HepG2 (cell line): ENCODE measurements around the gene ORC4. TPM values are rescaled to one million over a fixed set of nuclear protein-coding genes. Genes with fewer than 3 reads are reported as not detected.

ENCODE experiments used
- ATAC-seq: fragments of 200-7000 bp; cut with Tn5 transposase; 3 replicates; pipeline ENCODE4 v1.9.1; 2020; ENCODE audit warnings: mild to moderate bottlenecking, moderate library complexity
- BruUV-seq: library from RNA; stranded (reverse); fragments of 400-500 nt; replicated peaks from 2 replicates; lab custom pipeline; 2021; lab: Mats Ljungman, UMichigan
- CTCF ChIA-PET: fragments of 300-600 bp; formaldehyde crosslinking; extraction: SDS; loops from one replicate; lab custom pipeline; 2021; ENCODE audit warnings: low total read pairs, inconsistent platforms, low intra/inter-chr PET ratio; lab: Yijun Ruan, JAX
- POLR2A ChIA-PET: fragments of 350-600 bp; sonication (Branson Sonifier 250); formaldehyde crosslinking; loops from one replicate; lab custom pipeline; 2020; ENCODE audit warnings: antibody characterized with exemption, inconsistent platforms; lab: Yijun Ruan, JAX
- DNase-seq: peaks from one replicate; pipeline ENCODE4 v3.0.0-alpha.2; 2015; ENCODE audit warnings: low spot score
- FAIRE-seq: peaks from 3 replicates; lab custom pipeline; 2011; peaks lifted over from hg19 to GRCh38; lab: Jason Lieb, UNC
- H2AFZ ChIP-seq: one replicate; pipeline ENCODE4 v1.6.1; 2011; ENCODE audit warnings: low read length, inconsistent platforms
- H3K27ac ChIP-seq: fragments of 300-600 bp; 3 replicates; pipeline ENCODE4 v1.8.0; 2011; ENCODE audit warnings: mixed run types, mild to moderate bottlenecking, mixed read lengths, low read length, inconsistent platforms; ENCODE audit not compliant: insufficient read depth; ENCODE audit errors: extremely low read length
- H3K27me3 ChIP-seq, 2 experiments: fragments of 200-600 bp in 1 of 2; 2 replicates in 1 of 2; 3 replicates in 1 of 2; pipeline versions ENCODE4 v1.6.0 to v1.8.0; 2011; ENCODE audit warnings: low read length in 2 of 2, mild to moderate bottlenecking in 2 of 2, moderate library complexity in 2 of 2, inconsistent platforms in 1 of 2; ENCODE audit not compliant: insufficient read depth in 2 of 2, control insufficient read depth in 1 of 2
- H3K36me3 ChIP-seq, 2 experiments: fragments of 200-600 bp in 1 of 2; replicated peaks in 1 of 2; 2 replicates in 1 of 2; 3 replicates in 1 of 2; pipeline versions ENCODE4 v1.5.1 to v1.8.0; 2011; ENCODE audit warnings: low read length in 2 of 2, inconsistent platforms in 1 of 2; ENCODE audit not compliant: insufficient read depth in 2 of 2, control insufficient read depth in 1 of 2
- H3K4me1 ChIP-seq: 2 replicates; pipeline ENCODE4 v1.5.1; 2012; ENCODE audit warnings: low read length, inconsistent platforms; ENCODE audit not compliant: insufficient read depth
- H3K4me2 ChIP-seq: 2 replicates; pipeline ENCODE4 v1.6.0; 2011; ENCODE audit warnings: low read depth, low read length, inconsistent platforms
- H3K4me3 ChIP-seq, 3 experiments: fragments of 200-600 bp in 1 of 3; sonication (generic), shearing (Covaris generic) in 1 of 3; replicated peaks in 1 of 3; 2 replicates each; pipeline ENCODE4 v1.5.1; 2011 to 2016; ENCODE audit warnings: low read length in 3 of 3, inconsistent platforms in 2 of 3, low read depth in 2 of 3, mild to moderate bottlenecking in 2 of 3, control low read depth in 1 of 3, mixed read lengths in 1 of 3; ENCODE audit not compliant: insufficient read depth in 1 of 3
- H3K79me2 ChIP-seq: one replicate; pipeline ENCODE4 v1.6.1; 2011; ENCODE audit warnings: low read length, inconsistent platforms; ENCODE audit not compliant: insufficient read depth
- H3K9ac ChIP-seq: 2 replicates; pipeline ENCODE4 v1.6.0; 2011; ENCODE audit warnings: mild to moderate bottlenecking, low read depth, low read length, inconsistent platforms; ENCODE audit not compliant: insufficient read depth
- H3K9me3 ChIP-seq: 2 replicates; pipeline ENCODE4 v1.5.1; 2012; ENCODE audit warnings: mild to moderate bottlenecking, low read length
- H4K20me1 ChIP-seq: 2 replicates; pipeline ENCODE4 v1.6.0; 2011; ENCODE audit warnings: inconsistent platforms, mild to moderate bottlenecking, low read length, moderate library complexity; ENCODE audit not compliant: insufficient read depth
- FOXK2 ChIP-seq: fragments of 450-650 bp; IDR thresholded peaks from 2 replicates; pipeline ENCODE4 v1.6.1; 2016
- HES4 ChIP-seq: sonication (generic); formaldehyde crosslinking; IDR thresholded peaks from 2 replicates; pipeline ENCODE4 v1.9.0; 2021; ENCODE audit warnings: mild to moderate bottlenecking, missing genetic modification reagents, borderline replicate concordance
- NCOA5 ChIP-seq: sonication (generic); formaldehyde crosslinking; IDR thresholded peaks from 2 replicates; pipeline ENCODE4 v1.4.0; 2020; ENCODE audit warnings: missing genetic modification reagents
- RCOR2 ChIP-seq: IDR thresholded peaks from 2 replicates; pipeline ENCODE4 v1.6.1; 2016; ENCODE audit warnings: missing biosample characterization, missing genetic modification reagents
- RFX3 ChIP-seq: IDR thresholded peaks from 2 replicates; pipeline ENCODE4 v1.6.1; 2016; ENCODE audit warnings: missing biosample characterization, missing genetic modification reagents
- SALL1 ChIP-seq: sonication (generic); formaldehyde crosslinking; IDR thresholded peaks from 2 replicates; pipeline ENCODE4 v1.8.0; 2022; ENCODE audit warnings: mild to moderate bottlenecking, missing genetic modification reagents
- SRF ChIP-seq: IDR thresholded peaks from 2 replicates; pipeline ENCODE4 v1.6.1; 2011; ENCODE audit warnings: mild to moderate bottlenecking, low read depth, low read length, moderate library complexity
- THAP8 ChIP-seq: sonication (generic); formaldehyde crosslinking; IDR thresholded peaks from 2 replicates; pipeline ENCODE4 v1.5.1; 2020; ENCODE audit warnings: missing genetic modification reagents, mild to moderate bottlenecking, borderline replicate concordance
- U2AF2 ChIP-seq: fragments of 200-400 bp; formaldehyde crosslinking; IDR thresholded peaks from 2 replicates; pipeline ENCODE4 v1.6.1; 2017; ENCODE audit warnings: low read depth, mild to moderate bottlenecking, low read length
- ZFP90 ChIP-seq: sonication (generic); formaldehyde crosslinking; IDR thresholded peaks from 2 replicates; pipeline ENCODE4 v1.8.0; 2022; ENCODE audit warnings: missing genetic modification reagents, mild to moderate bottlenecking, inconsistent platforms, borderline replicate concordance
- ZNF232 ChIP-seq: sonication (generic); formaldehyde crosslinking; IDR thresholded peaks from 2 replicates; pipeline ENCODE4 v1.4.0; 2020; ENCODE audit warnings: missing genetic modification reagents, borderline replicate concordance
- ZNF318 ChIP-seq: sonication (generic); formaldehyde crosslinking; IDR thresholded peaks from 2 replicates; pipeline ENCODE4 v1.4.0; 2020; ENCODE audit warnings: mild to moderate bottlenecking, missing genetic modification reagents
- WGBS: methylation state at CpG from one replicate; pipeline ENCODE4 v1.1.6; 2017; ENCODE audit warnings: low lambda C conversion rate; 5-methylcytosine and 5-hydroxymethylcytosine counted together
- in situ Hi-C: cut with HindIII; loops from 2 replicates; pipeline ENCODE4 v1.10.0; 2017; ENCODE audit warnings: low pct_unique_long_range_greater_than_20kb; ENCODE audit not compliant: extremely low pct_ligation_motif_present
- intact Hi-C: fragments of 100-400 bp; cut with micrococcal nuclease; formaldehyde crosslinking; loops from one replicate; pipeline ENCODE4 v1.10.0; 2022; ENCODE audit not compliant: unreplicated experiment
- polyA plus RNA-seq, 8 experiments: library from polyadenylated mRNA; depleted of rRNA in 3 of 8; stranded (reverse) in 7 of 8; unstranded in 1 of 8; fragments of >200 nt; fragmentation: Illumina TruSeq in 4 of 8; extraction: Trizol in 4 of 8; gene quantifications; 2 replicates each; pipeline versions ENCODE4 v1.2.1 to v1.2.3, GENCODE V29; 2011 to 2016; ENCODE audit warnings: low read depth in 4 of 8, missing spikeins in 1 of 8, mixed read lengths in 1 of 8; ENCODE audit not compliant: insufficient read depth in 1 of 8
- total RNA-seq, 5 experiments: library from RNA; depleted of rRNA; stranded (reverse); fragments of >200 nt; fragmentation: Illumina TruSeq; extraction: Trizol; gene quantifications; 2 replicates each; pipeline ENCODE4 v1.2.3, GENCODE V29; 2016; ENCODE audit warnings: low read depth in 1 of 5
- TF ChIP-seq, protein P1 (sequence below): fragments of 450-650 bp; IDR thresholded peaks from 2 replicates; pipeline ENCODE4 v1.6.1; 2017; ENCODE audit warnings: mild to moderate bottlenecking

Gene ORC4
- total and polyA plus RNA-seq, 2 of the 13 experiments (the other 11 are each of a cell fraction or from before 2014, with no cell fraction given): 28.6 to 84.8 TPM

GRCh38 chr2:148026573-148026972 lies 6.0 kb upstream of the ORC4 start:
- Histone ChIP-seq H3K27ac (no peak overlapping the region), H3K36me3 (no peaks in the 10 kb centered on the region), H3K27me3 (no peaks in the 10 kb centered on the region; a peak in 1 of 5 replicates), H3K9ac (no peak overlapping the region), H3K4me2 (no peak overlapping the region), H3K4me1 (peaks cover 37% of the 10 kb centered on the region), H3K4me3 (no peak overlapping the region), H3K9me3 (no peaks in the 10 kb centered on the region), H3K79me2 (peaks cover 49% of the 10 kb centered on the region), H4K20me1 (no peaks in the 10 kb centered on the region), H2AFZ (no peak overlapping the region)
- ChIA-PET POLR2A (interaction anchor here (0.6 kb wide), 1 partner anchor 619 kb away, joined by 3 read pairs; no protein-coding TSS in a partner anchor), CTCF (no interaction called here)
- ATAC-seq (peak; percentile 61), FAIRE-seq (no peak), DNase-seq (no peak)
- intact Hi-C loops (no loop called here), in situ Hi-C loops (no loop called here)
- 100% methylated on average over 2 of the region's 2 CpGs for WGBS
- no TSS peak for BruUV-seq
- TF ChIP-seq SALL1: no peak
- TF ChIP-seq ZNF232 (CRISPR knock-in tag): no peak
- TF ChIP-seq THAP8 (CRISPR knock-in tag): no peak
- no peak for TF ChIP-seq NCOA5 (CRISPR knock-in tag)
- no peak for TF ChIP-seq U2AF2
- no peak for TF ChIP-seq ZNF318
- no peak for TF ChIP-seq RFX3 (CRISPR knock-in tag)
- no peak for TF ChIP-seq FOXK2
- TF ChIP-seq SRF: no peak
- TF ChIP-seq, protein P1, sequence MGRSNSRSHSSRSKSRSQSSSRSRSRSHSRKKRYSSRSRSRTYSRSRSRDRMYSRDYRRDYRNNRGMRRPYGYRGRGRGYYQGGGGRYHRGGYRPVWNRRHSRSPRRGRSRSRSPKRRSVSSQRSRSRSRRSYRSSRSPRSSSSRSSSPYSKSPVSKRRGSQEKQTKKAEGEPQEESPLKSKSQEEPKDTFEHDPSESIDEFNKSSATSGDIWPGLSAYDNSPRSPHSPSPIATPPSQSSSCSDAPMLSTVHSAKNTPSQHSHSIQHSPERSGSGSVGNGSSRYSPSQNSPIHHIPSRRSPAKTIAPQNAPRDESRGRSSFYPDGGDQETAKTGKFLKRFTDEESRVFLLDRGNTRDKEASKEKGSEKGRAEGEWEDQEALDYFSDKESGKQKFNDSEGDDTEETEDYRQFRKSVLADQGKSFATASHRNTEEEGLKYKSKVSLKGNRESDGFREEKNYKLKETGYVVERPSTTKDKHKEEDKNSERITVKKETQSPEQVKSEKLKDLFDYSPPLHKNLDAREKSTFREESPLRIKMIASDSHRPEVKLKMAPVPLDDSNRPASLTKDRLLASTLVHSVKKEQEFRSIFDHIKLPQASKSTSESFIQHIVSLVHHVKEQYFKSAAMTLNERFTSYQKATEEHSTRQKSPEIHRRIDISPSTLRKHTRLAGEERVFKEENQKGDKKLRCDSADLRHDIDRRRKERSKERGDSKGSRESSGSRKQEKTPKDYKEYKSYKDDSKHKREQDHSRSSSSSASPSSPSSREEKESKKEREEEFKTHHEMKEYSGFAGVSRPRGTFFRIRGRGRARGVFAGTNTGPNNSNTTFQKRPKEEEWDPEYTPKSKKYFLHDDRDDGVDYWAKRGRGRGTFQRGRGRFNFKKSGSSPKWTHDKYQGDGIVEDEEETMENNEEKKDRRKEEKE: no peak
- no peak for TF ChIP-seq RCOR2 (CRISPR knock-in tag)
- no peak for TF ChIP-seq HES4 (CRISPR knock-in tag)
- TF ChIP-seq ZFP90 (CRISPR knock-in tag): no peak
